GM12865 (cell line): ENCODE results near the gene CABLES1.
"Not testable (repeated sequence)": the region's sequence is repeated elsewhere in the genome, so short reads cannot be mapped to it uniquely, and the experiment has no call there.

ENCODE experiments used
- DNase-seq: peaks from one replicate; pipeline ENCODE4 v3.0.0; 2010; ENCODE audit warnings: low read depth
- H3K4me3 ChIP-seq: 2 replicates; pipeline ENCODE4 v1.5.1; 2011; ENCODE audit warnings: mild to moderate bottlenecking, low read depth, low read length, control low read depth
- TF ChIP-seq, protein P1 (sequence below): IDR thresholded peaks from 2 replicates; pipeline ENCODE4 v1.5.1; 2011; ENCODE audit warnings: low read length, control low read depth, low read depth, inconsistent platforms; ENCODE audit not compliant: insufficient read depth; ENCODE audit errors: missing control alignments

Gene CABLES1

DNA sequence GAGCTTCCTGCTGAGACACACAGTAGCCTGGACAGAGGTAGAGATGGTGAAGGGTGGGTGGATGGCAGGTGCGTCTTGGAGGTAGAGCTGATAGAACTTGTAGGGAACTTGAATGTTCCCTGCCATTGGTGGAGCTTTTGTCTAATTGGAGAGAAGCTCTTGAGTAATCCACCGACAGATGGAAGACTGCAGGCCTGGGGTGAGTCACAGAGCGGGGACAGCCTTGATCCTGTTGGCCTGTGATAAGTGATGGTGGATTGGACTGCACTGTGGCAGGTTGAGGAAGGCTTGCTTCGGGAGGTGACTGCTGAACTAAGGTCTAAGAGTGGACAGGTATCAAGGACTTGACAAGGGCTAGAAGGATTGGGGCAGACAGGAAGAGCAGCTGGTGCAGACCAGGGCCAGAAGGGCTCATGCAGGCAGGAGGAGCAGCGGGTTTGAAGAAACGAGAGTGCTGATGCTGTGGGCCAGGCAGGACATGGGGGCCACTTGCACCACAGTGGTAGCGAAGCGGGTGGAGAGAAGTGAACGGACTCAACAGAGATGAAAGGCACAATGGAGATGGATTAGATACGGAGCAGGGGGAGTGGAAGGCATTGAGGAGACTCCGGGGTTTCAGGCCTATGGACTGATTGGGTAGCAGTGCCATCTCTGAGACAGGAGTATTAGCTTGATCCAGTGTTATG is 16.3 kb downstream of the CABLES1 start:
- DNase-seq: no peak
- TF ChIP-seq, protein P1, sequence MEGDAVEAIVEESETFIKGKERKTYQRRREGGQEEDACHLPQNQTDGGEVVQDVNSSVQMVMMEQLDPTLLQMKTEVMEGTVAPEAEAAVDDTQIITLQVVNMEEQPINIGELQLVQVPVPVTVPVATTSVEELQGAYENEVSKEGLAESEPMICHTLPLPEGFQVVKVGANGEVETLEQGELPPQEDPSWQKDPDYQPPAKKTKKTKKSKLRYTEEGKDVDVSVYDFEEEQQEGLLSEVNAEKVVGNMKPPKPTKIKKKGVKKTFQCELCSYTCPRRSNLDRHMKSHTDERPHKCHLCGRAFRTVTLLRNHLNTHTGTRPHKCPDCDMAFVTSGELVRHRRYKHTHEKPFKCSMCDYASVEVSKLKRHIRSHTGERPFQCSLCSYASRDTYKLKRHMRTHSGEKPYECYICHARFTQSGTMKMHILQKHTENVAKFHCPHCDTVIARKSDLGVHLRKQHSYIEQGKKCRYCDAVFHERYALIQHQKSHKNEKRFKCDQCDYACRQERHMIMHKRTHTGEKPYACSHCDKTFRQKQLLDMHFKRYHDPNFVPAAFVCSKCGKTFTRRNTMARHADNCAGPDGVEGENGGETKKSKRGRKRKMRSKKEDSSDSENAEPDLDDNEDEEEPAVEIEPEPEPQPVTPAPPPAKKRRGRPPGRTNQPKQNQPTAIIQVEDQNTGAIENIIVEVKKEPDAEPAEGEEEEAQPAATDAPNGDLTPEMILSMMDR: no peak
- no peak overlapping the region for H3K4me3 ChIP-seq

GRCh38 chr18:23154030-23154429 is 18.7 kb downstream of the CABLES1 start:
- no peak overlapping the region for H3K4me3 ChIP-seq
- TF ChIP-seq, protein P1: no peak
- no peak for DNase-seq

DNA sequence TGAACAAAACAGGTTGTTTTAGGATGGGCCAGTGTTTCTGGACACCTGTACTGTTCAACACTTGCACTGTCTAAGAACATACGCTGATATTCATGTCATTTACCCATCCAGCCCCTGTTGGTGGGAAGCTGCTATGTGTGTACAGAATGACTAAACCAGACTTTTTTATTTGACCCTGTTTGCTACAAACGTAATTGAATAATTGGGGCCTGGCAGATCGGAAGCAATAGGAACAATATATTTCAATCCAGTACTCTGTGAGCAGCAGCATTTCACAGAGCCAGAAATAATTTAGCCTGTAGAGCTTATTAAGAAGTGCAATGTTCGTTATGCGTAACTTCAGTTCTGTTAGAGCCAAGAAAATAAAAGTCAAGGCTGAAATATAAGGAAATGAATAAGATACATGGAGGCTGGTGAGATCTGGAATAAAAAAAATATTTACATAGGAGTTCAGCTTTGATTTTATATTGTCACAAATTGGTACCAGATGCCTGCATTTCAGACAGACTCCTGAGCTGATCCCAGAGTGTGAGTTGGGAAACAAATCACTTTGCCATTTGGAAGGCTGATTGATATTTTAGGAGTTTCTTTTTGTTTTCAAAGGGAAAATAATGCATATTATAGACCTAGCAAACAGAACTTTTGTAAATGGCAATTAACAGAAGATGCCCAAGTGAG is 19.7 kb downstream of the CABLES1 start:
- TF ChIP-seq, protein P1: no peak
- H3K4me3 ChIP-seq: no peak overlapping the region
- no peak for DNase-seq

DNA sequence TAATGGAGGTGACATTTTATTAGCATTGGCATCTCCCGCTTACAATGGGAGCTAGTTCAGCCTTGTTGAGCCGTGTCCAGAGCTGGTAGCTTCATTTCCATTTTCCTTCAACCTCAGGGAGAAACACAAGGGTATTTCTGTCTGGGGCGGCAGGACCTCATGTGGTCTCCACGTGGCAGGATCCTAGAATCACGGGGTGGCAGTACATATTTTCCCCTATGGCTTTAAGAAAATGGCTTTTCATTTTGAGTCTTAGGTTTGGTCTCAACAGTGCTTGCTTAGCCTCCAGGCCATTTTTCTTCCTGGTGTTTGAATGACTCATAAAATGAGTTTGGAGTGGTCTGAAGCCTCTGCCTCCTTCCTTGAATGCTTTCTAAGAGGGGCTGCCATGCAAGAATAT is 20.3 kb downstream of the CABLES1 start:
- no peak overlapping the region for H3K4me3 ChIP-seq
- DNase-seq: no peak
- TF ChIP-seq, protein P1: no peak

GRCh38 chr18:23156134-23156533 is 20.8 kb downstream of the CABLES1 start:
- TF ChIP-seq, protein P1: no peak
- no peak overlapping the region for H3K4me3 ChIP-seq
- DNase-seq: no peak

DNA sequence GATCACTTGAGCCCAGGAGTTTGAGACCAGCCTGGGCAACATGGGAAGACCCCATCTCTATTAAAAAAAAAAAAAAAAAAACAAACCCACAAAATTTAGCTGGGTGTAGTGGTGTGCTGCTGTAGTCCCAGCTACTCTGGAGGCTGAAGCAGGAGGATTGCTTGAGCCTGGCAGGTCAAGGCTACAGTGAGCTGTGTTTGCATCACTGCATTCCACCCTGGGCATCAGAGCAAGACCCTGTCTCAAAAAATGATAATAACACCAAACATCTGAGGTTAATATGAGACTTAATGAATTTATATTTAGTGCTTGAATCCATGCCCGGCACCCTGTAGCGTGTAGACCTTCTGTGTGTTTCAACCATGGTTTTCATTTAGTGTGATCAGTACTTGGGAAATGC is 22.8 kb downstream of the CABLES1 start:
- H3K4me3 ChIP-seq: no peak overlapping the region
- no peak for DNase-seq
- TF ChIP-seq, protein P1: no peak

DNA sequence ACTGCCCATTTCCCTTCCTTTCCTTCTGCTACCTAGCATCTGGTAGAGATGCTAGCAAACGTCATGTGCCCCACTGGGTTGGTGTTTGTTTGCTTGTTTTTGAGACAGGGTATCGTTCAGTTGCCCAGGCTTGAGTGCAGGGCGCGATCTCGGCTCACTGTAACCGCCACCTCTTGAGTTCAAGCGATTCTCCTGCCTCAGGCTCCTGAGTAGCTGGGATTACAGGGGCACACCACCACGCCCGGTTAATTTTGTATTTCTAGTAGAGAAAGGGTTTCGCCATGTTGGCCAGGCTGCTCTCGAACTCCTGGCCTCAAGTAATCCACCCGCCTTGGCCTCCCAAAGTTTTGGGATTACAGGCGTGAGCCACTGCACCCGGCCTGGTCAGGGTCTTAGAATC is 23.6 kb downstream of the CABLES1 start:
- not testable (repeated sequence) for H3K4me3 ChIP-seq, DNase-seq
